WI38 (cell line): Measurements from ENCODE around the gene PHLPP2.

Source experiments
- H3K4me3 ChIP-seq: 2 replicates; pipeline ENCODE4 v1.5.1; 2011; ENCODE audit warnings: low read depth, mild to moderate bottlenecking, control low read depth, low read length
- CTCF ChIP-seq: IDR thresholded peaks from 2 replicates; pipeline ENCODE4 v1.5.1; 2012; ENCODE audit warnings: low read depth, mild to moderate bottlenecking, control low read depth, low read length

PHLPP2 gene

GRCh38 chr16:71734511-71734910, 10.0 kb upstream of the PHLPP2 start:
- no peak for TF ChIP-seq CTCF
- no peak overlapping the region for H3K4me3 ChIP-seq

GRCh38 chr16:71732587-71732986, 8.1 kb upstream of the PHLPP2 start:
- no peak for TF ChIP-seq CTCF
- no peak overlapping the region for H3K4me3 ChIP-seq

- no peak overlapping the region for H3K4me3 ChIP-seq
- no peak for TF ChIP-seq CTCF
Observed at GRCh38 chr16:71727551-71728324, 3.2 kb upstream of the PHLPP2 start.

- no peak overlapping the region for H3K4me3 ChIP-seq
- TF ChIP-seq CTCF: no peak
Observed at GRCh38 chr16:71726476-71727315, 2.2 kb upstream of the PHLPP2 start.

- H3K4me3 ChIP-seq: peak overlapping the region; percentile 79
- no peak for TF ChIP-seq CTCF
Observed at GRCh38 chr16:71723537-71724319, 773 bp downstream of the PHLPP2 start.

GRCh38 chr16:71722801-71723536, 1.5 kb downstream of the PHLPP2 start:
- TF ChIP-seq CTCF: no peak

More at GRCh38 chr16:71722801-71723536, 1.5 kb downstream of the PHLPP2 start:
- peak overlapping the region; percentile 79 for H3K4me3 ChIP-seq
